AG04449 (cell line): Measurements from ENCODE around the gene RASGRP1.

Experiments used
- CTCF ChIA-PET: fragments of 350-600 bp; formaldehyde crosslinking; extraction: SDS; loops from one replicate; lab custom pipeline; 2021; ENCODE audit warnings: antibody characterized with exemption; lab: Yijun Ruan, JAX
- POLR2A ChIA-PET: fragments of 400-600, 350-600 bp; formaldehyde crosslinking; extraction: SDS; loops from one replicate; lab custom pipeline; 2020; ENCODE audit warnings: antibody characterized with exemption, inconsistent platforms; lab: Yijun Ruan, JAX
- DNase-seq: peaks from one replicate; pipeline ENCODE4 v3.0.0-alpha.2; 2010; ENCODE audit warnings: low read depth, low spot score
- H3K4me3 ChIP-seq: 2 replicates; pipeline ENCODE4 v1.5.1; 2011; ENCODE audit warnings: low read depth, mild to moderate bottlenecking, control low read depth, low read length
- TF ChIP-seq, protein P1 (sequence below): IDR thresholded peaks from one replicate; pipeline ENCODE4 v1.5.1; 2011; ENCODE audit warnings: mild to moderate bottlenecking, moderate library complexity, low read length, control low read depth, inconsistent platforms; ENCODE audit not compliant: insufficient read depth; ENCODE audit errors: missing control alignments

The RASGRP1 gene

GRCh38 chr15:38532728-38533127 is 31.9 kb downstream of the RASGRP1 start:
- TF ChIP-seq, protein P1, sequence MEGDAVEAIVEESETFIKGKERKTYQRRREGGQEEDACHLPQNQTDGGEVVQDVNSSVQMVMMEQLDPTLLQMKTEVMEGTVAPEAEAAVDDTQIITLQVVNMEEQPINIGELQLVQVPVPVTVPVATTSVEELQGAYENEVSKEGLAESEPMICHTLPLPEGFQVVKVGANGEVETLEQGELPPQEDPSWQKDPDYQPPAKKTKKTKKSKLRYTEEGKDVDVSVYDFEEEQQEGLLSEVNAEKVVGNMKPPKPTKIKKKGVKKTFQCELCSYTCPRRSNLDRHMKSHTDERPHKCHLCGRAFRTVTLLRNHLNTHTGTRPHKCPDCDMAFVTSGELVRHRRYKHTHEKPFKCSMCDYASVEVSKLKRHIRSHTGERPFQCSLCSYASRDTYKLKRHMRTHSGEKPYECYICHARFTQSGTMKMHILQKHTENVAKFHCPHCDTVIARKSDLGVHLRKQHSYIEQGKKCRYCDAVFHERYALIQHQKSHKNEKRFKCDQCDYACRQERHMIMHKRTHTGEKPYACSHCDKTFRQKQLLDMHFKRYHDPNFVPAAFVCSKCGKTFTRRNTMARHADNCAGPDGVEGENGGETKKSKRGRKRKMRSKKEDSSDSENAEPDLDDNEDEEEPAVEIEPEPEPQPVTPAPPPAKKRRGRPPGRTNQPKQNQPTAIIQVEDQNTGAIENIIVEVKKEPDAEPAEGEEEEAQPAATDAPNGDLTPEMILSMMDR: no peak
- CTCF ChIA-PET: interaction anchor here (3.2 to 4.5 kb wide), 2 partner anchors 11 to 31 kb away, joined by 13 to 20 read pairs; partner anchors contain the start of gene RASGRP1
- no peak for DNase-seq
- POLR2A ChIA-PET: interaction anchor here (1.2 kb wide), 1 partner anchor 42 kb away, joined by 3 read pairs; no protein-coding TSS in a partner anchor
- H3K4me3 ChIP-seq: no peak overlapping the region

DNA sequence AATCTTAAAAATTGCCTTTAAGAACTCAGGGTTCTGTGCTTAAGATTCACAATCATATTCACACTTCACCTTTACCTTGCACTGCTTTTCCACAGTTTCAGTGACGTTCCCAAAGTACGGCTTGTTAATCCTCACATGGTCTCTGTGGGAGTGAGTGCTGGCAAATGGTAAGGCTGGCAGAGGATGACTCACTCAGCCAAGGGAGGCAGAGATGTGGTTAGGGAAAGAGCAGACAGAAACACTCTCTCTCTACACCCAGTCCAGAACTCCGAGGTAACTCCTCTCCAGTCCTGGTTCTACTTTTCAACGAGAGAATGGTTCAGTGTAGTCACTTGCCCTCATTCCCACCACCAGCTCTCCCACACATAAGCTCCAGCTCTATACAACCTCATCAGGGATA is 33.1 kb downstream of the RASGRP1 start:
- no peak for DNase-seq
- H3K4me3 ChIP-seq: peak overlapping the region; percentile 23; the same call in 1 of the 2 replicates
- CTCF ChIA-PET: interaction anchor here (0.9 to 2.9 kb wide), 2 partner anchors 32 to 158 kb away, joined by 3 to 15 read pairs; partner anchors contain the start of gene RASGRP1
- POLR2A ChIA-PET: interaction anchor here (1.2 kb wide), 1 partner anchor 41 kb away, joined by 3 read pairs; no protein-coding TSS in a partner anchor
- TF ChIP-seq, protein P1: no peak

DNA sequence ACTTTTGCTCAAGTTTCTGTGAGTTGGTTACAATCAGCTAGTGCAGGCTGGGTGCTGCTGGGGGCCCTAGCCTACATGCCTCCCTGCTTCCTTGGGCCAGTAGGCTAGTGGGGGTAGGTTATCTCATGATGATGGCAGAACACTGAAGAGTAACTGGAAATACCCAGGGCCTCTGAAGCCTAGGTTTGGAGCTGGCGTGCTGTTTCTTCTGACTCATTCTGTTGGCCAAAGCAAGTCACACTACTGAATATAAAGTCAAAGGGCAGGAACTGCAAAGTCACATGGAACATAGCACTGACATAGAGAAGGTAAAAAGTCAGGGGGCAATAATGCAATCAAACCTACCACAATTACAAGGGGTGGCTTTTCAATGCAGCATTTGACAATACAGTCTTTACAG is 34.5 kb downstream of the RASGRP1 start:
- ChIA-PET CTCF (interaction anchor here (2.9 kb wide), 1 partner anchor 34 kb away, joined by 15 read pairs; the partner anchor contains the start of gene RASGRP1), POLR2A (no interaction called here)
- H3K4me3 ChIP-seq: no peak overlapping the region
- no peak for DNase-seq
- TF ChIP-seq, protein P1: no peak

DNA sequence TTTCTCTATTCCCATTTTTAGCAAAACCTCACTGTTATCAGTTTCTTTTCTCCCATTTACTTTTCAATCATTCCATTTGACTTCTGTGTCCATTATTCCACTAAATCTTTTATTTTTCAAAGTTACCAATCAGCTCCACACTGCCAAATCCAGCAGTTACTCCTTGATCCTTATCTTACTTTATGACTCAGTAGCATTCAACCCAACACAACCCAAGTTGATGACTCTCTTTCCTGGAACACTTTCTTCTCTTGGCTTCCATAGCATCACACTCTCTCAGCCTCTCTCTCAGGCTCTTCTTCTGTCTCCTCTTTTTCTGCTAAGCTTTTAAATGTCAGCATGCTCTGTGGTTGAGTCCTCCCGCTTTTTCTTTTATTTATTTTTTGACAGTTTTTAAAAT is 36.3 kb downstream of the RASGRP1 start:
- no peak overlapping the region for H3K4me3 ChIP-seq
- DNase-seq: peak; percentile 37
- TF ChIP-seq, protein P1: no peak
- ChIA-PET POLR2A (no interaction called here), CTCF (no interaction called here)

GRCh38 chr15:38526158-38526557 is 38.5 kb downstream of the RASGRP1 start:
- TF ChIP-seq, protein P1: no peak
- ChIA-PET POLR2A (no interaction called here), CTCF (interaction anchor here (1.5 kb wide), 1 partner anchor 38 kb away, joined by 6 read pairs; the partner anchor contains the start of gene RASGRP1)
- DNase-seq: no peak
- H3K4me3 ChIP-seq: no peak overlapping the region

GRCh38 chr15:38525489-38525888 is 39.1 kb downstream of the RASGRP1 start:
- H3K4me3 ChIP-seq: no peak overlapping the region
- DNase-seq: no peak
- ChIA-PET CTCF (interaction anchor here (0.6 to 1.5 kb wide), 3 partner anchors 8 to 39 kb away, joined by 3 to 6 read pairs (median 3); partner anchors contain the start of gene RASGRP1), POLR2A (no interaction called here)
- TF ChIP-seq, protein P1: no peak
